T-cell (primary cell): ENCODE data around the gene DDR2. TPM values are rescaled to one million over a fixed set of nuclear protein-coding genes. Genes with fewer than 3 reads are reported as not detected.

Source experiments
- ATAC-seq, 4 experiments: fragments of 200-7000 bp in 3 of 4; fragments of 150-1000 bp in 1 of 4; cut with Tn5 transposase; replicated peaks in 1 of 4; 1 replicate in 3 of 4; 2 replicates in 1 of 4; pipeline ENCODE4 v1.10.0; 2021; ENCODE audit warnings: moderate library complexity in 3 of 4, mild to moderate bottlenecking in 2 of 4, moderate number of reproducible peaks in 1 of 4
- CTCF ChIA-PET, 2 donors: fragments of 300-600 bp; sonication (Branson Sonifier 250); formaldehyde crosslinking; loops; one replicate each; lab custom pipeline; 2022; ENCODE audit warnings: antibody characterized with exemption in 2 of 2; lab: Charles Lee
- POLR2A ChIA-PET, 2 donors: fragments of 300-600 bp; sonication (Branson Sonifier 250); formaldehyde crosslinking; loops; one replicate each; lab custom pipeline; 2022; ENCODE audit warnings: antibody characterized with exemption in 2 of 2; lab: Charles Lee
- DNase-seq, 35 experiments: peaks; one replicate each; pipeline versions ENCODE4 v3.0.0 to v3.0.0-alpha.2; 2013 to 2023
- H3K27ac ChIP-seq: one replicate; pipeline ENCODE4 v1.5.1; 2013; ENCODE audit warnings: low read length
- H3K27me3 ChIP-seq, 2 experiments: replicated peaks in 1 of 2; 1 replicate in 1 of 2; 2 replicates in 1 of 2; pipeline versions ENCODE4 v1.6.1 to v1.7.0; 2013; ENCODE audit warnings: low read length in 1 of 2, mixed read lengths in 1 of 2; ENCODE audit not compliant: control insufficient read depth in 2 of 2, insufficient read depth in 2 of 2; ENCODE audit errors: extremely low read depth in 1 of 2
- H3K36me3 ChIP-seq, 2 donors: 1 replicate in 1 of 2; 2 replicates in 1 of 2; pipeline versions ENCODE4 v1.6.1 to v1.7.0; 2013; ENCODE audit warnings: low read length in 1 of 2; ENCODE audit not compliant: control insufficient read depth in 2 of 2, insufficient read depth in 1 of 2; ENCODE audit errors: extremely low read depth in 1 of 2
- H3K4me1 ChIP-seq, 2 experiments: 1 replicate in 1 of 2; 2 replicates in 1 of 2; pipeline versions ENCODE4 v1.6.1 to v1.7.0; 2013; ENCODE audit warnings: low read length in 2 of 2, mixed read lengths in 1 of 2; ENCODE audit not compliant: insufficient read depth in 2 of 2, control insufficient read depth in 1 of 2; ENCODE audit errors: extremely low read depth in 1 of 2
- H3K4me3 ChIP-seq, 2 donors: 1 replicate in 1 of 2; 2 replicates in 1 of 2; pipeline versions ENCODE4 v1.5.1 to v1.7.0; 2013; ENCODE audit warnings: mild to moderate bottlenecking in 2 of 2, low read length in 1 of 2, moderate library complexity in 1 of 2; ENCODE audit not compliant: control insufficient read depth in 1 of 2; ENCODE audit errors: extremely low read depth in 1 of 2
- H3K9me3 ChIP-seq: 2 replicates; pipeline ENCODE4 v1.7.0; 2013
- H3K27ac Mint-ChIP-seq, 2 donors: one replicate each; pipeline ENCODE4 v1.8.0; 2020 to 2021; ENCODE audit warnings: mild to moderate bottlenecking in 2 of 2, mixed read lengths in 2 of 2
- H3K27me3 Mint-ChIP-seq, 2 donors: one replicate each; pipeline ENCODE4 v1.8.0; 2021 to 2022; ENCODE audit warnings: mixed read lengths in 2 of 2
- H3K36me3 Mint-ChIP-seq: one replicate; pipeline ENCODE4 v1.8.0; 2021; ENCODE audit warnings: mixed read lengths
- H3K4me1 Mint-ChIP-seq, 3 donors: one replicate each; pipeline ENCODE4 v1.8.0; 2020 to 2022; ENCODE audit warnings: mixed read lengths in 3 of 3, mild to moderate bottlenecking in 1 of 3
- H3K4me3 Mint-ChIP-seq, 3 donors: one replicate each; pipeline ENCODE4 v1.8.0; 2020 to 2022; ENCODE audit warnings: mild to moderate bottlenecking in 3 of 3, mixed read lengths in 3 of 3, moderate library complexity in 3 of 3
- H3K9me3 Mint-ChIP-seq, 3 donors: one replicate each; pipeline ENCODE4 v1.8.0; 2020 to 2022; ENCODE audit warnings: mixed read lengths in 3 of 3
- WGBS: methylation state at CpG from one replicate; pipeline ENCODE4 v1.1.5; 2013; ENCODE audit warnings: missing lambda C conversion rate; ENCODE audit not compliant: insufficient coverage; 5-methylcytosine and 5-hydroxymethylcytosine counted together
- total RNA-seq, 35 experiments: library from RNA in 6 of 35; stranded (reverse) in 6 of 35; fragments of 120-200 nt in 1 of 35; gene quantifications; one replicate each; pipeline versions ENCODE4 v1.2.1 to v1.2.4 and lab custom pipeline; 2013 to 2026

The DDR2 gene
- total RNA-seq, 5 donors from 2014 or later (not counting 1 experiment from before 2014, with no cell fraction given): 0.28 to 0.67 (median 0.59) TPM

DNA sequence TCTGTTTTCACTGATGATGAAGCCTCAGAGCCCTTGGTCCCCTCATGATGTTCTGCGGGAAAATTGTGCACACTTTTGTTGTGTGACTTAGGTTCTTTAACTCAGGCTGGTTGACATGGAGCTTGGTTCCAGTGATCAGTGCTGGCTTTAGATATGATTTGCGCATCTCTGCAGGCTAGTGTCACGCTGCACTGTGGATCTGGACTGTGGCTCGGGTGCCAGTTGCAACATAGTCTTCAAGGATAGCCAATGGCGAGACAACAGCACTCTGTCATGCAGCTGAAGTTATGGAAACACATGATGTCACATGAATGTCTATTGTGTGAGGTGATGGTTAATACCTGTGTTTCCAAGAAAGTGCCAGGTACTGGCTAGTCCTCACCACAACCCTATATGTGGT is 56.7 kb downstream of the DDR2 start:
- no peaks in the 10 kb centered on the region for H3K9me3 ChIP-seq
- Mint-ChIP-seq H3K36me3 (no peaks in the 10 kb centered on the region), H3K4me3 (no peak overlapping the region), H3K27me3 (peaks cover 4 to 15% of the 10 kb centered on the region in 2 donors), H3K27ac (no peak overlapping the region), H3K4me1 (no peaks in the 10 kb centered on the region), H3K9me3 (no peaks in the 10 kb centered on the region)
- H3K27me3 ChIP-seq: no peaks in the 10 kb centered on the region
- H3K4me3 ChIP-seq: no peak overlapping the region
- no peaks in the 10 kb centered on the region for H3K4me1 ChIP-seq
- H3K36me3 ChIP-seq: no peaks in the 10 kb centered on the region
- DNase-seq: no peak
- ChIA-PET CTCF (no interaction called here), POLR2A (no interaction called here)
- H3K27ac ChIP-seq: no peak overlapping the region
- no peak for ATAC-seq
- 97% methylated on average over 5 of the region's 5 CpGs for WGBS

DNA sequence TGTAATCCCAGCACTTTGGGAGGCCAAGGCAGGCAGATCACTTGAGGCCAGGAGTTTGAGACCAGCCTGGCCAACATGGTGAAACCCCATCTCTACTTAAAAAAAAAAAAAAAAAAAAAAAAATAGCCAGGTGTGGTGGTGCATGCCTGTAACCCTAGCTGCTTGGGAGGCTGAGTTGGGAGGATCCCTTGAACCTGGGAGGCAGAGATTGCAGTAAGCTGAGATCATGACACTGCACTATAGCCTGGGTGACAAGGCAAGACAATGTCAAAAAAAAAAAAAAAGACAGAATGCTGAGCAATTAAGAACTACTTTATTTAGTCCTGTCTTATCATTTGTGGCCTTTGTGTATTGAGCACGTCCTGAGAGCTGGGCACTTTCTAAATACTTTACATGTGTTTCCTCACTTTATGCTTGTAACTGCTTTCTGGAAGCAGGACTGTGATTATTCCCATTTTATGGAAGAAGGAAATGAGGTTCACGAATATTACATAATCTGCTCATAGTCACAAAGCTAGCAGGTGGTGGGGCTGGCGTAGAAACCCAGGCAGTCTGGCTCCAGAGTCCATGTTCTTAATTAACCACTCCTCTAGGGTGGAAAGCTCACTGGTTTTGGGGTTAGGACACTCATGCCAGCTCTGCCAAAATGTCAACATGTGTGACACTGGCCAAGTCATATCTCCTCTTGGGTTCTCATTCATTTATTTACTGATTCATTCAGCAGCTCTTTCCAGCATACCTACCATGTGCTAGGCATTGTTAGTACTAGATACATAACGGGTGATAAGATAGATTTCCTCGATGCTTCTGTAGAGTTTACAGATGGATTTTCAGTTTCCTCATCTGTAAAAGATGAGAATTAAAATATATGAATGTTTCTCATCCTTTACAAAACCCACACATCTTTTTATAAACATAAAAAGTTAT is 57.7 kb downstream of the DDR2 start:
- no peaks in the 10 kb centered on the region for H3K9me3 Mint-ChIP-seq
- H3K36me3 Mint-ChIP-seq: no peaks in the 10 kb centered on the region
- Histone ChIP-seq H3K9me3 (no peaks in the 10 kb centered on the region), H3K4me1 (no peaks in the 10 kb centered on the region), H3K27me3 (no peaks in the 10 kb centered on the region), H3K4me3 (no peak overlapping the region), H3K36me3 (no peaks in the 10 kb centered on the region), H3K27ac (no peak overlapping the region)
- H3K4me1 Mint-ChIP-seq: no peaks in the 10 kb centered on the region
- no CpG with 5 or more reads among the region's 5 CpGs for WGBS
- H3K27me3 Mint-ChIP-seq: peaks cover 4 to 16% of the 10 kb centered on the region in 2 donors
- ChIA-PET POLR2A (no interaction called here), CTCF (no interaction called here)
- no peak for DNase-seq
- H3K4me3 Mint-ChIP-seq: no peak overlapping the region
- ATAC-seq: no peak
- H3K27ac Mint-ChIP-seq: no peak overlapping the region

DNA sequence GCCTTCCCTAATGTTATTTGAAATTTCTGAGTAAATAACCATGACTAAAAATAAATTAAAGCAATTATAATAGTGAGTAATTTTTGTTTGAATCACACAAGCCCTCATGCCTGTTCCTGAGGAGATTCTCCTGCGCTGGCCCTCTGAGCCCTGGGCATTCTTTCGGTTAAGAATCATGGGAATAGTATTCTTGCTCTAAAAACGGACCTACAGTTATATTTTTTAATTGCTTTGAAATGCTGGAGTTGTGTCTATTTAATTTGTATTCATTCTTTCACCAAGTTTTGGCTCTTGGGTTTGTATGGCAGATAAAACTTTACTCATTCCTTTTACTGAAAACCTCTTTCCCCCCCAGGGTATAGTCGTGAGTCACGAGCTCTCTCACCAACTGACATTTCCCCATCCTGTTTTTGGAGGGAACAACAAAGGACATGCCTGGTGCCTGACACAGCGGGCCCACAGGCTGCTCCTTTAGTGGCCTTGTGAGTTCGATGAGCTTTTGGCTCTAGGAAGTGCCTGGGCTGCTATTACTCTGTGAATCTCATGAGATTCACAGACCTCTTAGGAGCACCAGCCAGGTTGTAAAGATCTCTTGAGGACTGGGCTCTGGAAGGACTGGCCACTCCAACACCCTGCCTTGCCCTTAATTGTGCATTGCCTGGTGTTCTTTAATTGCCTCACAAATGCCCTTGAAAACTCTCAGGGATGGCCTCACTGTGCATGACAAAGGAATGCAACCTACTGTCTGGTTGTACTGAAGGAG is 58.6 kb downstream of the DDR2 start:
- no peak overlapping the region for H3K4me3 Mint-ChIP-seq
- H3K4me1 Mint-ChIP-seq: no peaks in the 10 kb centered on the region
- Histone ChIP-seq H3K4me3 (no peak overlapping the region), H3K27ac (no peak overlapping the region), H3K4me1 (no peaks in the 10 kb centered on the region), H3K9me3 (no peaks in the 10 kb centered on the region), H3K36me3 (no peaks in the 10 kb centered on the region), H3K27me3 (no peaks in the 10 kb centered on the region)
- no peaks in the 10 kb centered on the region for H3K9me3 Mint-ChIP-seq
- WGBS: 84% methylated on average over 4 of the region's 7 CpGs
- ChIA-PET CTCF (no interaction called here), POLR2A (no interaction called here)
- no peak for DNase-seq
- no peak overlapping the region for H3K27ac Mint-ChIP-seq
- no peaks in the 10 kb centered on the region for H3K36me3 Mint-ChIP-seq
- H3K27me3 Mint-ChIP-seq: peaks cover 6 to 16% of the 10 kb centered on the region in 2 donors
- ATAC-seq: no peak

DNA sequence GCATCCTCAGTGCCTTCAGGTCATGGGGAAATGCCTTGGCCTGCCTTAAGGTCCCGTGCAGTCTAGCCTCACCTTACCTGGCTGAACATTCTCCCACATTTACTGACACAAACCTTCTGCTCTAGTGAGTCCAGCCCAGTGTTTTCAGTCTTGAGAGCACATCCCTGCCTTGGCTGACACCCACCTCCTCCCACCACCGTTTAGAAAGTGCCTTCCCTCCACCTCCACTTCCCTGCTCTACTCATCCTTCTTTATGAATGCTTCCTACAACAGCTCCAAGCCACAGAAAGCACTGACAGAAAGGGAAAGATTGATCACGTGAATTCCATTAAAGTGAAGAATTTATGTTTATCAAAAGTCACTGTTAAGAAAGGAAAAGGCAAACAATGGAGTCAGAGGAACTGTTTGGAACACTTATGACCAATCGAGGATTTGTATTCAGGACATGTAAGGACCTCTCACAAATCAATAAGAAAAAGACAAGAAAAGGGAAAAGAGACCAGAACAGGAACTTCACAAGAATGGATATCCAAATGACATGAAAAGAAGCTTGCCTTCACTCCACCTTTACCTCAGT is 59.8 kb downstream of the DDR2 start:
- no peak overlapping the region for H3K4me3 ChIP-seq
- Mint-ChIP-seq H3K9me3 (no peaks in the 10 kb centered on the region), H3K27ac (no peak overlapping the region), H3K27me3 (peaks cover 7 to 14% of the 10 kb centered on the region in 2 donors), H3K4me3 (no peak overlapping the region), H3K36me3 (no peaks in the 10 kb centered on the region), H3K4me1 (no peaks in the 10 kb centered on the region)
- no peak for ATAC-seq
- H3K4me1 ChIP-seq: no peaks in the 10 kb centered on the region
- ChIA-PET CTCF (no interaction called here), POLR2A (no interaction called here)
- H3K9me3 ChIP-seq: no peaks in the 10 kb centered on the region
- peaks cover 0 to 8% of the 10 kb centered on the region in 2 experiments for H3K27me3 ChIP-seq
- H3K36me3 ChIP-seq: no peaks in the 10 kb centered on the region
- DNase-seq: no peak
- WGBS: 70% methylated on average over 1 of the region's 4 CpGs
- no peak overlapping the region for H3K27ac ChIP-seq

DNA sequence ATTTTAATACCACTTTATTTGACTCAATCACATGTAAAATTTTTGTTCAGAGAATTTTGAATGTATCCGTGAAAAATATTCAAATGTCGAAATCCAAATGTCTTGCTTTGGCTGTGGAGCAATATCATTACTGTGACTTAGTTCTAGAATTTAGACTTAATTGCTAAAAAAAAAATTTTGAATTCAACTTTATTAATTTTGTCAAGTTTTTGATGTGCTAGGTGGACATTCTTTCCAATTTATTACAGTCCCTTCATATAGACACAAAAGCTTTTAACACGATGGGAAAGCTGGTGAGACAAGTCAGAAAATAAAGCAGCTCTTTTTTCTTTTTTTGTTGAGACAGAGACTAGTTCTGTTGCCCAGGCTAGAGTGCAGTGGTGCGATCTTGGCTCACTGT is 62.6 kb downstream of the DDR2 start:
- DNase-seq: no peak
- Mint-ChIP-seq H3K4me1 (no peaks in the 10 kb centered on the region), H3K27ac (no peak overlapping the region), H3K27me3 (peaks cover 3 to 5% of the 10 kb centered on the region in 2 donors), H3K36me3 (no peaks in the 10 kb centered on the region), H3K9me3 (no peaks in the 10 kb centered on the region), H3K4me3 (no peak overlapping the region)
- H3K4me3 ChIP-seq: no peak overlapping the region
- H3K27me3 ChIP-seq: peaks cover 0 to 8% of the 10 kb centered on the region in 2 experiments
- CTCF ChIA-PET: no interaction called here
- H3K36me3 ChIP-seq: no peaks in the 10 kb centered on the region
- H3K4me1 ChIP-seq: no peaks in the 10 kb centered on the region
- no peak overlapping the region for H3K27ac ChIP-seq
- POLR2A ChIA-PET: no interaction called here
- no peaks in the 10 kb centered on the region for H3K9me3 ChIP-seq
- no CpG with 5 or more reads among the region's 4 CpGs for WGBS
- no peak for ATAC-seq

DNA sequence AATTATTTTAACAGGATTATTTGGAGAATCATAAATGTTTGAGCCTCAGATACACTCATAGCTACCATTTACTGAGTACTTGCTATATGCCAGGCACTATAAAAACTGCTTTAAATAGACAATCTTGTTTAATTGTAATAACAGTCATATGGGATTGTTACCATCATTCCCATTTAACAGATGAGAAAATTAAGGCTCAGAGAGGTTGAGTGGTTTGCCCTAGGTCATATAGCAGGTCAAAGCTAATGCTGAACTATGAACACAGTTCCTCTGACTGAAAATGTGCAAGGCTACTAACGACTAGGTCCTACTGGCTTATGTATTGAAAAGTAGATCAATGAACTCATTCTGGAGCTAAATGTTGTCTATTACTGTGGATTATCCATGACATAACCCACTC is 63.4 kb downstream of the DDR2 start:
- no peak overlapping the region for H3K27ac ChIP-seq
- H3K27me3 ChIP-seq: peaks cover 0 to 8% of the 10 kb centered on the region in 2 experiments
- Mint-ChIP-seq H3K27me3 (peaks cover 3% of the 10 kb centered on the region in 2 donors), H3K36me3 (no peaks in the 10 kb centered on the region), H3K4me3 (no peak overlapping the region), H3K27ac (no peak overlapping the region), H3K9me3 (no peaks in the 10 kb centered on the region), H3K4me1 (no peaks in the 10 kb centered on the region)
- no peaks in the 10 kb centered on the region for H3K4me1 ChIP-seq
- CTCF ChIA-PET: no interaction called here
- POLR2A ChIA-PET: no interaction called here
- H3K4me3 ChIP-seq: no peak overlapping the region
- no CpG with 5 or more reads among the region's 1 CpG for WGBS
- no peaks in the 10 kb centered on the region for H3K9me3 ChIP-seq
- H3K36me3 ChIP-seq: no peaks in the 10 kb centered on the region
- no peak for DNase-seq
- ATAC-seq: no peak
